Middle frontal gyrus (tissue), 1 donor: ENCODE data around the gene TRPM6.

Source experiments
- DNase-seq: peaks from one replicate; pipeline ENCODE4 v3.0.0-alpha.2; 2015; ENCODE audit warnings: low spot score; ENCODE audit errors: extremely low spot score

The TRPM6 gene

DNA sequence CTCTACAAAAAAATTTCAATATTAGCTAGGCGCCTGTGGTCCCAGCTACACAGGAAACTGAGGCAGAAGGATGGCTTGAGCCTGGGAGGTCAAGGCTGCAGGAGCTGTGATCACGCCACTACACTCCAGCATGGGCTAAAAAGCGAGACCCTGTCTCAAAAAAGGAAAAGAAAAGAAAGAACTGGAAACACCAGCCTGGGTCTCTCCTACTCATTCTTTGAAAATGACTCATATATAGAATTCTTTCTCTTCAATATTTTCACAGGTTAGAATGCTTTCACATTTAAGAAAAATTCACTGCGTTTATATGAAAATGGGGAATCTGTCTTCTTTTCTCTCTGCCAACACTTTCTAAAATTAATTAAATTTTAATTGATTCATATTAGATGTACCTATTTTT is 115.6 kb downstream of the TRPM6 start:
- DNase-seq: no peak

GRCh38 chr9:74771672-74772071 is 116.0 kb downstream of the TRPM6 start:
- no peak for DNase-seq

- no peak for DNase-seq
Observed at GRCh38 chr9:74771262-74771585, 116.5 kb downstream of the TRPM6 start.

DNA sequence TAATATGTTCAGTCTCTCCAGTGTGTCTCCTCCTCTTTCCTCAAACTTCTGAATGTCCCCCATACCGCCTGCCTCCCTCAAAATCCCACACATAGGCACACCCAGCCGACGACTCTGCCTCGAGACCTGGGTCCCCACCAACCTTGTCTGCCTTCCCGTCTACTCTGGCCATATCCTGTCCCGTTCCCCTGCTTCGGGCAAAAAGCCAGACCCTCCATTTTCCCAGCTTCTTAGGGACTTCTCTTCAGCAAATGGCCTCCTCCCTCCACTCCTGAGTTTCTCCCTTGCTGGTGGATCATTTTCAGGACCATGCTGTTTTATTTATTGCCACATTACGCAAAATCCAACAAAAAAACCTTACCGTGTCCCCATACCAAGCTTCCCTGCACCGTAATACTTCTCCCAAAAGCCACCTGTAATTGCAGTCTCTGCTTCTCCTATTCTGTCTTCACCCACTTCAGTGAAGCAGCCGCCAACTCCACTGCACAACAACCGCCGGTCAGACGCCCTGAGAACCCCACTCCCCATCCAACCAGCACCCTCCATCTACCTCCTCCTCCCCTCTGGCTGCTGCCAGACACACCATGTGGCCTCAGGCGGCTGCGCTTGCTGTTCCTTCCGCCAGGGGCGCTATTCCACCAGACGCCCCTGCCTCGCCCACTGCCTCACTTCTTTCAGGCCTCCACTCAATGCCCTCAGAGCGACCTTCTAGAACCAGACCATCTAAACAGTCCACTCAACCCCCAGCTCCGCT is 117.0 kb downstream of the TRPM6 start:
- no peak for DNase-seq

DNA sequence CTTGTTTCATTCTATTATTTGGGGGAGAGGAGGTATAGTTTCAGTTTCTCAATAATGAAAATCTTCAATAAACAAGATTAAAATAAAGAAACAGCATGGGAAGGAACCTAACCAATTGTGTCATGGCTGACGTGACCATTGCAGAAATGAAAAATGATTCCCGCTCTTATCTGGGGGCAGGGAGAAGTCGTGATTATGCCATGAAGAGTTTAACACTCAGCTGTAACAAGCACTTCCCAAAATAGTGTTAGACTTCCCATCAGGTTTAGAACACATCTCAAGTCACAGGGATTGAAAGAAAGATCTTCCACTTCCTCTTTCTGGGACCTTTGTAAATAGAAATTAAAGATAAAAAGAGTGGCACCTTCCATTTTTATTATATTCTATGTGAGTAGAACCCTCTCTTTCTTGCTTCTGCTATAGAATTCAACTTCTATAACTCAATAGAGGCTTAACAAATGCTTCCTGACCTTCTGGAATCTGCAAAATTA is 122.2 kb downstream of the TRPM6 start:
- no peak for DNase-seq

- no peak for DNase-seq
Observed at GRCh38 chr9:74762950-74763349, 124.8 kb downstream of the TRPM6 start.

GRCh38 chr9:74760031-74760700 is 127.6 kb downstream of the TRPM6 start:
- DNase-seq: no peak

DNA sequence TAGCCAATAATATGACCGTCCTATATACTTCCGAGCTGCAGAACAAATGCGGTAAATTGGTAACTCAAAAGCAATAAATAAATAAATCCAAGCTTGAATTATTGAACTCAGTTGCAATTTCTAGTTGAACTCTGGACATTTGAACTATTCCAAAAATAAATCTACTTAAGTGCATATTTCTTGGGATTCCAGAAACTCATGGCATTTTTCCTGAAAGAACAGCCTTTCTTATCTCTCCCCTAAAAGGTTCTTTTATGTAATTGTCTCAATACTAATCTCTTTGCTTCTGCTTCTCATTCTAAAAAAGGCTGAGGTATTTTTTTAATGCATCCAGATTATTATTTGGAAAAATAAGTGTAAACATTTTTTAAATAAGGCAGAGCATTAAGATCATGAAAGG is 131.7 kb downstream of the TRPM6 start:
- no peak for DNase-seq

DNA sequence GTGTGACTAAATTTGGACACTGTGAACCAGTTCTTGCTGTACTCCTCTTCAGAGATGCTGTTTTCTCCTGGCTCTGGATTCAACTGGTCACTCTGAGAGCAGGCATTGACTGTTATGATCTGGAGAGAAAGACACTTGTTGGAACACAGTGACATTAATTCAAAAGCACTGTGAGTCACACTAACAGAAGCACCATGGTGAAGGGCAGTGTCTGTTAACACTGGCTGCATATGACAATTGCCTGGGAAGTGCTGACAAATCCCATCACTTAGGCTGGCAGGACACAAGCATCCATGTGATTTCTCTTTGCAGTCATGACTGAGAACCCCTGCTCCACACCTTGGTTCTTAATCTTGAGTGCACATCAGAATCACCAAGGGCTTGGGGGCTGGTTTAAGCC is 132.4 kb downstream of the TRPM6 start:
- DNase-seq: no peak

DNA sequence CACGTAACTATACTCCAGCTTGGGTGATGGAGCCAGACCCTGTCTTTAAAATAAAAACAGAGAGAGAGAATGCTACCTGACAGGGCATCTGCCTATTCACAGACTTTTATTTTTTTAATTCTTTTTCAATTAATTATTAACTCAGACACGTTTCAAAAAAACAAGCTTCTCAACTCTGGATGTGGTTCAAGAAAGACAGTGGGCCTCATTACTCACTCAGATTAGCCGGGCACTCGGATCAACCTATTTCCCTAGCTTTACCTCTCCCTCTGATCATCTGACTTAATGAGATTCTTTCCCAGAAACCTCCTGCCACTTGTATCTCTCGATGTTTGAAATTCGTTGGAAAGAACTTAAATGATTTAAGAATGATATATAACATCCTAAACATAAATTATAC is 134.1 kb downstream of the TRPM6 start:
- DNase-seq: no peak

DNA sequence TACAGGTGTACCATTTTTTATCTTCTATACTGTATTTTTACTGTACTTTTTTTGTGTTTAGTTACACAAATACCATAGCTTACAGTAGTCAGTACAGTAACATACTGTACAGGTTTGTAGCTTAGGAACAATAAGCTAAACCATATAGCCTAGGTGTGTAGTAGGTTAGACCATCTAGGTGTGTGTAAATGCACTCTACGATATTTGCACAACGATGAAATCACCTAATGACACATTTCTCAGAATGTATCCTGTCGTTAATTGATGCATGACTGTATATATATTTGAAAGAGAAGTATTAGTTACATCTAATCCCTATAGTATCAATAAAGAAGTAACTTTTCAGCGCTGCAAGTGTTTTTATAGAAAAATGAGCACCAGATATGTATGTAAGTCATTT is 138.8 kb downstream of the TRPM6 start:
- DNase-seq: no peak

- peak; percentile 30 for DNase-seq
Observed at GRCh38 chr9:74742792-74743730, 144.7 kb downstream of the TRPM6 start.

DNA sequence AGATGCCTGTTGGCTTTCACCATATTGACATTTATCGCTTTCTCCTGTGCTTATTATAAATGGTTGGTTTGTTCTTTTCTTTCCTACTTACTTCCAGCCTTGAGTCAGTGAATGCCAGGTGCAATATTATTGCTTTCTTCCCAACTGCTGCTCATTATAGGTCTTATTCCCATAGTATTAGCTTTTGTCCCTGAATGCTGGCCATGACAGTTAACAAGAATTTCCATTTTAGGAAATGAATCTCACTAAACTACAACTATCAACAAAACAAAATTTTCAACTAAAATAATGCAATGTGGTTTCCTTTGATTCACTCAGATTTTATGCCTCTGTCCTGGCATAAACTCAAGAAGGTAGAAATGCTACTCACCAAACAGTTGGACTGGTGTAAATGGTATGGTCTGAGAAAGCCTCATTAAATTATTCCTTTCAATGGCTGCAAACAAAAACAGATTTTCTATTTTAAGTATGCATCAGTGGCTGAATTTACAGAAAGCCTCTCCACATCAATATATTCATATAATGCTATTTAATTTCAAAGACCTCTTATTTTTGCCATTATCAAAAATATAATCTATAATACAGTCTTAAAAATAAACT is 145.4 kb downstream of the TRPM6 start:
- no peak for DNase-seq

- DNase-seq: no peak
Observed at GRCh38 chr9:74736646-74737045, 151.1 kb downstream of the TRPM6 start.

DNA sequence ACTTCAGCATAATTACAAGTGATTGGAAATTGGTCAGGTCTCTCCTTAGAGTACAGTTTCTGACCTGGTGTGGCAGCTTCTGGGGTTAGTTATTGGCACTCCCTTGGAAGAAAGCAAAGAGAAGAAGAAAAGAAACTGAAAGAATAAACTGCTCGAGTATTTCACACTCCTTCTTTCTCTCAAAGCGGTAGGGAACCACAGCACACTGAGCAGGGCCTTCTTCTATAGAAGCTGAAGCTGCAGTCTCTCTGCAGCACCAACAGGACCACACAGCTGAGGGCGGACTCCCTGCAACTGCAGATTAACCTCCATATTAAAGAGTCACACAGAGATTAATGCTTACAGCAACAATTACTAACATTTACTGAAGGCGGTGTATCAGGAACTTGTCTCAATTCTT is 152.0 kb downstream of the TRPM6 start:
- DNase-seq: no peak

DNA sequence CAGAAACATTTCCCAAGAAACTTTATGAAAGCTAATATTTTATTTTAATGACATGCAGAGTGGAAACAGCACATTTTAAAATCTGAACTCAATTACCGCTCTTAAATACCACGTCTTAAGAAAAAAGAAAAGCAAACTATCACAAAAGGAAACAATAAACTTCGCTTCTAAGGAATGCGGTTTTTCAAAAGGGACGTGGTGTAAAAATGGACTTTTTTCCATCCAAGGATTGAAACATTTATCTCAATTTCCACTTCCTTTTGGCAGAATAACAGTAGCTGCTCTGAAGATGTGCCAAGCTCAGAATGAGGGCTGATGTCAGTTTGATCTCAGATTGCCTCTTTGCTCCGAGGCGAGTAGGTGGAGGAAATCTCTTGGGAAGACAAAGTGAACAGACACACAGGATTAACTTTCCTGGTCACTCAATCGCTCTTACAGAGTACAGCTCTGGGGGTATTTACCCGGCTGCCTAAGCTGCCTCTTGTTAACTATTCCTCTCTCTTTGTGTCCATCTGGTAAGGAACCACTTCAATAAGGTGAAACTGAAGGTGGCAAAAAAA is 158.5 kb downstream of the TRPM6 start:
- DNase-seq: no peak

DNA sequence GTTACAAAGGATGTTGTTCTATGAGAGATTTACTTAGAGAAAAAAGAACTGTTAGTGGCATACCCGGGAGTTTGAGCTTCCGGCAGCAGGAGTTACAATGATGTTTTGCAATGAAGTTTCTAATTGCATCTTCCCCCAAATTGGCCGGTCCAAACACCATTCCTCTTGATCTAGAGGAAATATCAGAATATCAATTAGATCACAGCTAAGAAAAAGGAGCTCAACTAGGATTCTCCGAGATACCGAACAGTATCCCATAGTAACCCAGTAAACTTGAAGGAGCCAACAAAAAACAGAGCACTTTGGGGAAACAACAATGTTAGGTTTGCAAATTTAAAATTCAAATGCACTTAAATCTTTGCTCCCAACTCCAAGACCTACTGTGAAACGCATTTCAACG is 159.5 kb downstream of the TRPM6 start:
- no peak for DNase-seq

DNA sequence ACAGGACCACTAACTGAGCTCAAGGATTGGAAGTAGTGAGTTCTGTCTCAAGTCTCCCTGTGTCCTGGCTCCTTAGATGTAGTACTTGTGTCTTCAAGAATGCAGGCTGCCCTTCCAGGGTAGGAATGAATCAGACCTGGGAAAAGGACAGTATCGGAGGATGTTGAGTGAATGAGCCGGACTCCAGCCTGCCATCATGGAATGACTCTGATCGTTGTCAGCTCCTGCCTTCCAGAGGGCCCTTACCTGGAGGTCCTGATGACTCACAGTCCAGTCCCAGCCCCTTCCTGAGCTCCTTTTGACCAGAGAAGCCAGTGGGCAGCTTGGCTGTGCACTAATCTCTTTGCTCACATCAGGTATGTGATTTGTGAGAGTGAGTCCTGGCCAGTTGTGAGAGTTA is 161.1 kb downstream of the TRPM6 start:
- no peak for DNase-seq

DNA sequence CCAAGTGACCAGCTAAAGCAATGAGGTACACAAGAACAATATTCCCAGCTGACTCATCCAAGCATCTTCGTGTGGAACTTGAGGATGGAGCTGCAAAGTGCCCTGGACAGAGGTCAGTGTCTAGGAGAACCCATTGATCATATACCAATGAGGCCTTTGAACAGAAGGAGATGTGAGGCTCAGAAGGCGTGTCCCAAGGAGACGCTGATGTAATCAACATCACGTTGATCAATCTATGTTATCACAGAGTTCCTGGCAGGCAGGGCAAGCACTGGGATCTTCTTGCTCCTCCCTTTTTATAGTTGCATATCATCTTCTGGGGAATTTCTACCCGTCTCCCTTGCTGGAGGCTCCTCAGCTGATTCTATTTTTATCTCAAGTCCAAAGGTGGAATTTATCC is 163.4 kb downstream of the TRPM6 start:
- no peak for DNase-seq

GRCh38 chr9:74721696-74722660 is 165.7 kb downstream of the TRPM6 start:
- no peak for DNase-seq
